A204.1 (cell line): ENCODE data around the gene IFNL2.

ENCODE experiments used
- FAIRE-seq: peaks from 2 replicates; lab custom pipeline; 2012; peaks lifted over from hg19 to GRCh38; lab: Jason Lieb, UNC

IFNL2 gene

GRCh38 chr19:39318690-39319089 lies 50.5 kb downstream of the IFNL2 start:
- FAIRE-seq: no peak

- FAIRE-seq: no peak
These were observed 51.1 kb downstream of the IFNL2 start for GRCh38 chr19:39319098-39319891.
